DLD1 (cell line): ENCODE results near the gene SERPINB6.
"Not testable (repeated sequence)": the region's sequence is repeated elsewhere in the genome, so short reads cannot be mapped to it uniquely, and the experiment has no call there.

Experiments used
- in situ Hi-C: cut with HindIII; loops from 2 replicates; pipeline ENCODE4 v1.10.0; 2017; ENCODE audit warnings: low sequenced_read_pairs

The SERPINB6 gene

GRCh38 chr6:2999618-3000557, 28.5 kb upstream of the SERPINB6 start, which contains the start of gene NQO2:
Gene NQO2, plus strand, starts transcription at chr6:2999894. Its CDS starts 6,659 bp downstream, at chr6:3006553.
- in situ Hi-C loops: no loop called here

- in situ Hi-C loops: no loop called here
Observed at GRCh38 chr6:2998998-2999617, 27.7 kb upstream of the SERPINB6 start.

- in situ Hi-C loops: not testable (repeated sequence)
Observed at GRCh38 chr6:2998249-2998997, 27.1 kb upstream of the SERPINB6 start.

GRCh38 chr6:2993755-2994317, 22.5 kb upstream of the SERPINB6 start:
- in situ Hi-C loops: no loop called here

GRCh38 chr6:2992330-2992979, 21.1 kb upstream of the SERPINB6 start:
- in situ Hi-C loops: no loop called here

GRCh38 chr6:2990932-2991506, 19.7 kb upstream of the SERPINB6 start:
- in situ Hi-C loops: no loop called here

GRCh38 chr6:2990248-2990931, 19.0 kb upstream of the SERPINB6 start:
- in situ Hi-C loops: no loop called here

GRCh38 chr6:2989332-2990247, 18.2 kb upstream of the SERPINB6 start:
- in situ Hi-C loops: no loop called here

GRCh38 chr6:2988426-2989331, 17.3 kb upstream of the SERPINB6 start:
- in situ Hi-C loops: no loop called here

GRCh38 chr6:2988094-2988425, 16.7 kb upstream of the SERPINB6 start:
- in situ Hi-C loops: no loop called here

- in situ Hi-C loops: no loop called here
Observed at GRCh38 chr6:2986722-2987221, 15.4 kb upstream of the SERPINB6 start.

GRCh38 chr6:2984738-2985406, 13.5 kb upstream of the SERPINB6 start:
- in situ Hi-C loops: no loop called here

GRCh38 chr6:2982426-2983117, 11.2 kb upstream of the SERPINB6 start:
- in situ Hi-C loops: no loop called here

- in situ Hi-C loops: no loop called here
Observed at GRCh38 chr6:2980465-2980855, 9.1 kb upstream of the SERPINB6 start.

GRCh38 chr6:2979819-2980464, 8.6 kb upstream of the SERPINB6 start:
- in situ Hi-C loops: no loop called here

- in situ Hi-C loops: no loop called here
Observed at GRCh38 chr6:2978923-2979322, 7.6 kb upstream of the SERPINB6 start.
